Hippocampal formation (tissue), 2 donors: ENCODE data around the gene GTPBP6.

ENCODE experiments used
- DNase-seq, 2 donors: peaks; one replicate each; lab custom pipeline; 2025; lab: John Stamatoyannopoulos, UW

Gene GTPBP6, protein sequence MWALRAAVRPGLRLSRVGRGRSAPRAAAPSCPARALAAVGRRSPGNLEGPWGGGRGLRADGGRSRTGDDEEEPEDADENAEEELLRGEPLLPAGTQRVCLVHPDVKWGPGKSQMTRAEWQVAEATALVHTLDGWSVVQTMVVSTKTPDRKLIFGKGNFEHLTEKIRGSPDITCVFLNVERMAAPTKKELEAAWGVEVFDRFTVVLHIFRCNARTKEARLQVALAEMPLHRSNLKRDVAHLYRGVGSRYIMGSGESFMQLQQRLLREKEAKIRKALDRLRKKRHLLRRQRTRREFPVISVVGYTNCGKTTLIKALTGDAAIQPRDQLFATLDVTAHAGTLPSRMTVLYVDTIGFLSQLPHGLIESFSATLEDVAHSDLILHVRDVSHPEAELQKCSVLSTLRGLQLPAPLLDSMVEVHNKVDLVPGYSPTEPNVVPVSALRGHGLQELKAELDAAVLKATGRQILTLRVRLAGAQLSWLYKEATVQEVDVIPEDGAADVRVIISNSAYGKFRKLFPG

DNA sequence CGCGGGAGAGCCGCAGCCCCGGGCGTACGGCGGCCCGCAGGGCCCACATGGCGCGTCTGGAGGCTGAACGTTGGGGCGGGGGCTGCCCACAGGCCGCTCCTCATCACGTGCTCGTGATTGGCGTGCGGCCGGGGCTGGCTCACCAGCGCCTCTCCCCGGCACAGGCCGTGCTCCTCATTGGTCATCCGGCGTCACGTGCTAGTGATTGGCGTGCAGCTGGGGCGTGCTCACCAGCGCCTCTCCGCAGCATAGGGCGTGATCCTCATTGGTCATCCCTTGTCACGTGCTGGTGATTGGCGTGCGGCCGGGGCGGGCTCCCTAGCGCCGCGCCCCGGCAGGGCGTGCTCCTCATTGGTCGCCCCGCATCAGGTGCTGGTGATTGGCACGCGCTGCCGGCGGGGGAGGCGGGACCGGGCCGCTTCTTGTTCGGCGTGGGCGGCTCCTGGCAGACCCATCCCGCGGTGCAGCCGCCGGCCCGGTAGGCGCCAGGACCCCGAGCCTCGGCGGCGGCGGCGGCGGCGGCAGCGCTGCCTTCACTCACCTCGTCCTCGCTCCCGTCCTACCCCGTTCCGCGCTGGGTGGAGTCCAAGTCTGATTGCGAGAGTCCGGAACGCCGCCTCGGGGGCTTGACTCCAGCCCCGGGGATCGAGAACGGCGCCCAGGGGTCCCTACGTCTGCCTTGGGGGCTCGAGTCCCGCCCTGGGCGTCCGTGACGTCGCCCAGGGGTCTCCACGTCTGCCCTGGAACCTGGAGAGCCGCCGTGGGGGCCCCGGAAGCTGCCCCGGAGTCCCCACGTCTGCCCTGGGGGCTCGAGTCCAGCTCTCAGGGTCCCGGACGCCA lies at the start of gene GTPBP6:
GTPBP6 (minus strand) TSS at position 58 of the 840 bp plus-strand sequence; CDS start at position 49, 9 bp downstream.
- DNase-seq = no peak

DNA sequence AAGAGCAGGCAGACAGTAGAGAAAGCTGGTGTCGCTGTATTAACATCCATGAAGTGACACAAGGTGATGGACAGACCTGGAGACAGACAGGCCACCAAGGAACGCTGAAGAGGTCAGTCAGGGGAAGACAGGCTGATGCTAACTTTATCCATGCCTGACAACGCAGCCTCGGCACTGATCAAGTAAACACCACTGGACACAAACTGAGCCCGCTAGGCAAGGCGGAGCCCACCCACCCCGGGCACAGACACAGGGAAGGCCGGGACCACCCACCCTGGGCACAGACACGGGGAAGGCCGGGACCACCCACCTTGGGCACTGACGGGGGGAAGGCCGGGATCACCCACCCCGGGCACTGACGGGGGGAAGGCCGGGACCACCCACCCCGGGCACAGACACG lies 49.3 kb upstream of the GTPBP6 start:
- DNase-seq = no peak

DNA sequence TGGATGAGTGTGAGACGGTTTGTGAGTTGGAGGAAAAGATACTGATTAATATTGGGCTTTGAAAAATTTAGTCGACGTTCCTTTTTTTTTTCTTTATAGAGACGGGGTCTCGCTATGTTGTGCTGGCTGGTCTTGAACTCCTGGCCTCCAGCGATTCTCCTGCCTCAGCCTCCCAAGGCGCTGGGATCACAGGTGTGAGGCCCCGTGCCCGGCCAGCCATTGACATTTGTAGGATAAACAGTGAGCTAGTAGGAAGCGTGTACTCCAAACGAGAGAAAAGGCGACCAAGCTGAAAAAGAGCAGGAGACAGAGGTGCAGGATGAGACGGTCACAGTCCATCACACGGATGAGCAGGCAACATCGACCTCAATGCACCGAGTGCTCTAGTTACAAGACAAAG lies 48.8 kb upstream of the GTPBP6 start:
- no peak for DNase-seq

DNA sequence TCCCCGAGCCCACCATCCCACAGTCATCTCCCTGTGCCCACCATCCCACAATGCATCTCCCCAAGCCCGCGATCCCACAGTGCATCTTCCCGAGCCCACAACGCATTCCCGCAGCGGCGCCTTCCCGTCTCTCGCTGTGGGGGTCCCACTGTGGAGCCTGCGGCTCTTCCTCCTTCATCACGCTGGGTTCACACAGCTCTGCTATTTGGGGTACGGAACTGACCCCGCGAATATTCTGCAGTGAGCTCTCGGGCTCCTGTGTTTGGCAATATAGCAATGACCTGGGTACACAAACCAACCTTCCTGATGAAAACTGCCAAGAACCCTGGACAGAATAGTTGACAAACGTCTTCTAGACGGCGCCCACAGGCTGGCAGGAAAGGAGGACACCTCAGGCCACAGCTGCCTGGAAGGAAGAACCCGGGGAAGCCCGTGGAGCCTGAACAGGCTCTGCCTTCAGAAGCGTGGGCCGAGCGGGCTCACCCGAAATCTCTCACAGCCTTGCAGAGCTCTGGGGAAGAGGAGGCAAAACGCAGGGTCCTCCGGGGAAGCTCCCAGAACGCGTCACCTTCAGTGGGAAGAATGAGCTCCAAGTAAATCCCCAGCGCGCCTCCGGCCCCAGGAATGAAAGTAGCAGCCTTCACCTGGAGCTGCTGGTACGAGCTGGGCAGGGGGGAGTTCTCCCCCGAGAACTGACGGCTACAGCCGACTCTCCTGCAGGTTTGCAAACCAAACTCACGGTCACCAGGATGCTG lies 45.2 kb upstream of the GTPBP6 start:
- no peak for DNase-seq

DNA sequence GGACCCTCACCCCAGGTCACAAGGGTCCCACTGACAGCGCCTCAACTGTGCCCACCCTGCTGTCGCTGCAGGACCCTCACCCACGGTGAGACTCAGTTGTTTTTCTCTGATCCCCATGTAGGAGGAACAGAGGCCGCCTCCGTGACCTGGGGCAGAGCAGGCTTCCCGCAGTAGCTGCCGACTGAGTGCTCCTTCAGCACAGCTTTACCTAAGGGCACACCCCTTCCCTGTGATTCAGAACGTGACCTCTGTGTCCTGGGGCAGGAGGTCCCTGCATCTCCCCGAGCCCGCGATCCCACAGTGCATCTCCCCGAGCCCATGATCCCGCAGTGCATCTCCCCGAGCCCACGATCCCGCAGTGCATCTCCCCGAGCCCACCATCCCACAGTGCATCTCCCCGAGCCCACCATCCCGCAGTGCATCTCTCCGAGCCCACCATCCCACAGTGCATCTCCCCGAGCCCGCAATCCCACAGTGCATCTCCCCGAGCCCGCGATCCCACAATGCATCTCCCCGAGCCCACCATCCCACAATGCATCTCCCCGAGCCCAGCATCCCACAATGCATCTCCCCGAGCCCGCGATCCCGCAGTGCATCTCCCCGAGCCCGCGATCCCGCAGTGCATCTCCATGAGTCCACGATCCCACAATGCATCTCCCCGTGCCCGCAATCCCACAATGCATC lies 44.5 kb upstream of the GTPBP6 start:
- DNase-seq = no peak

DNA sequence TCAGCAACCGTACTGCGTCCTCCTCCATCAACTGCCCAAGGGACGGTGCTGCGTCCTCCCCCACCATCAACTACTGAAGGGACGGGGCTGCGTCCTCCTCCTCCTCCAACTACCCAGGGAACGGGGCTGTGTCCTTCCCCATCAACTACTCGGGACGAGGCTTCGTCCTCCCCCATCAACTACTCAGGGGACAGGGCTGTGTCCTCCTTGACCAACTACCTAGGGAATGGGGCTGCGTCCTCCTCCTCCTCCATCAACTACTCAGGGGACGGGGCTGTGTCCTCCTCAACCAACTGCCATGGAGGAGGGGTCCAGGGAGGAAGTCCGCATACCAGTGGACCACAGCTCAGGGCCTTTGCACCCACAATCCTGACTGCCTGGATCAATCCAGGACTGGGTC lies 43.8 kb upstream of the GTPBP6 start:
- DNase-seq = no peak

DNA sequence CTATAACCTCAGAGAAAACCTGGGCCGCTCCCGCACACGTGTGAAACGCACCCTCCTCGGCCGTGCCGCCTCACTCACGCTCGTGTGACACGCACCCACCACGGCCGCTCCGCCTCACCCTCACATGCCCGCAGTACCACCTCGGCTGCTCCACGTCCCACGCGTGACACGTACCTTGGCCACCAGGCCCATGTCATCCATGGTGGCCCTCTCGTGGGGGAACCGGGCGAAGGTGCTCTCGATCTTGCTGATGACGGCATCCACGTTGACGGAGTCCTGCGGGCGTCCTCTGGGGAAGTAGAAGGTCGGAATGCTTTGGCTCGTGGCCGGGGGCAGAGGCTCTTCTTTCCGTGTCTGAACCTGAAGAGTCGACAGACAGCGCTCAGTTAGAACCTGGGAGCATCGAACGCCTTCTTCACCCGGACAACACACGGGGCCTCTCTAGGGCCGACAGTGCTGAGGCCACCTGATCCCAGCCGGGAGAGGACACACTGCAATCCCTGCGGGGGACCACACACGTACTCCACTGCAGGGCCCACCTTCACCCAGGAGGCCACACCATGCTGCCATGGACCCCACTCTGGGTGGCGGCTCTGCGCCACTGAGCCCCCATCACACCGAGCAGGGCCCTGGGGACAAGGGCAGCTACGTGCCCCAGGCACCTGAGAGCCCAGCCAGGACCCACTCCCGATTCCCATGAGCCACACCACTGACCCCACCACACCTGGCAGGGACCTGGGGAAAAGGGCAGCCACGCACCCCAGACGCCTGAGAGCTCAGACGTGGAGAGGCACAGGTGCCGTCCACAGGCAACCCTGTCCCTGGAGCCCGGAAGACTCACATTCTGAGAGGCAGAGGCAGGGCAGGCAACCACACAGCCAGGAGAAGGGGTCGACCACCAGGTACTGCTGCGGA lies 42.9 kb upstream of the GTPBP6 start:
- no peak for DNase-seq

DNA sequence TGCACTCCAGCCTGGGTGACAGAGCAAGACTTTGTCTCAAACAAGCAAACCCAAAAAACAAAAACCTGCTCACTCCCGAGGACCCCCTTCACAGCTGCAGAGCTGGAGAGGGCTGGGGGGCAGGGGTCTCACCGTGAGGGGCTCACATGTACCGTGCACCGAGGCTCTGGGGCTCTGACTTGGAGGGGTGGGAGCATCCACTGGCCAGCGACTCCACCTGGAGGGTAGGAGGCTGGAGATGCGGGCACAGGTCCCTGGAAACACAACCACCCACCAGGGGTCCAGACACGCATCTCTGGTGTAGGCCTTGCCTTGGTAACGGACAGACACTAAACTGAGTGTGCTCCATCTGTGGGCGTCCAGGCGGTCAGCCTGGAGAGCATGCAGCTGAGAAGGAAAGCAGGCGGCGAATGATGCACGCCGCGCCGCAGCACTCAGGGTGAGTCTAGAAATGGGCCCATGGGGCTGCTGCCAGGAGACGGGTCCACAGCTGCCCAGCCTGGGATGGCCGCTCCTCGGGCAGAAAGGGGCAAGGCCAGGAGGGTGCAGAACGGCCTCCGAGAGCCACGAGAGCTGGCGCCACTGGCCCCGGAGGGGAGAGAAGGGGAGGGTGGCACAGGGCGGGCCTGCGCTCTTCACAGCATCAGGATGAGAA lies 42.0 kb upstream of the GTPBP6 start:
- DNase-seq = no peak

DNA sequence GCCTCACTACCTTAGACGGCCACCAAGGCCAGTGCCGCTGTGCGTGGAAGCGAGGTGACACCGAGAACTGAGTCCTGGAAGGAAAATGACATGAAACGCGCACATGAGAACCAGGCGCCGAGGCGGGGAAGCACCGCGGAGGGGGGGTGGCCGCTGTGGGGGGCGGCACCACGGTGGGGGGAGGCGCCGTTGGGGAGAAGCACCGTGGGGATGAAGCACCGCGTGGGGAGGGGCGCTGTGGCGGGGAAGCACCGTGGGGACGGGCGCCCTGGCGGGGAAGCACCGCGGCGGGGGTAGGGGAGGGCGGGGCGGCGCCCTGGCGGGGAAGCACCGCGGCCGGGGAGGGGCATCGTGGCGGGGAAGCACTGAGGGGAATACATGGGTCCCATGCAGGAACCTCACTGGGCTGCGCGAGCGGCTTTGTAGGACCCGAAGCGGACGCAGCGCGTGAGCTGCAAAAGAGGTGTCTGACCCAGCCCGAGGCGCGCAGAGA lies 40.1 kb upstream of the GTPBP6 start:
- no peak for DNase-seq

DNA sequence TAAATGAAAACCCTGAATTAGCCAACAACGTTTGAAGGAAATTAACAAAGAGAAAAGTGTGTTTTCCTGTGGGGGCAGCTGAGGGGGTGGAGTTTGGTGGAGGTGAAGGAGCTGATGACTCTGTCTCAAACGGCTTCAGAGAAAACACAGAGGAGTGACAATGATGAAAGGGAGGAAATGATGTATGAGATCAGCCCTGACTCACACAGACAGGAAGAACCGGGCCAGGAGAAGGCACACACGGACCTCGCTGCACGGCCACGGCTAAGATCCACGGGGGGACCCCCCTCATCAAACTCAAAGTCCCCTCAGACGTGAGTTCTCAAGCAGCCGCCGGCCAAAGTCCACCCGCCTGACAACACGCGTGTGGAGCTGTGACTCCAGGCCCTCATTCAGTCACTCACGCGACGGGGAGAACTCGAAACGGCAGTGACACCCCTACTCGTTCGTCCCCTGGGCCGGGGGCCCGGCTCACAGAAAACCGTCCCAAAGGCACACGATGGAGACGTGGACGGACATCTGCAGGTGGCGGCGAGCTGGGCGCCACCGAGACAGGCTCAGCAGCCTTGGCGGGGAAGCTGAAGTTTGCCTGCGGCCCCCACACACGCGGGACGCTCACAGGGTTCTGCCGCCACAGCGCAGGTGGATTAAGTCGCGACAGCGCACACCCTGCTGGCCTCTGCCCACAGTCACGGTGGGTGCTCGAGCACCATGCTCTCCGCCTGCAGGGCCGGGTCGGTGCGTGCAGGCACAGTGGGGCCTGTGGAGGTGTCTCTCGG lies 39.3 kb upstream of the GTPBP6 start:
- DNase-seq = no peak

DNA sequence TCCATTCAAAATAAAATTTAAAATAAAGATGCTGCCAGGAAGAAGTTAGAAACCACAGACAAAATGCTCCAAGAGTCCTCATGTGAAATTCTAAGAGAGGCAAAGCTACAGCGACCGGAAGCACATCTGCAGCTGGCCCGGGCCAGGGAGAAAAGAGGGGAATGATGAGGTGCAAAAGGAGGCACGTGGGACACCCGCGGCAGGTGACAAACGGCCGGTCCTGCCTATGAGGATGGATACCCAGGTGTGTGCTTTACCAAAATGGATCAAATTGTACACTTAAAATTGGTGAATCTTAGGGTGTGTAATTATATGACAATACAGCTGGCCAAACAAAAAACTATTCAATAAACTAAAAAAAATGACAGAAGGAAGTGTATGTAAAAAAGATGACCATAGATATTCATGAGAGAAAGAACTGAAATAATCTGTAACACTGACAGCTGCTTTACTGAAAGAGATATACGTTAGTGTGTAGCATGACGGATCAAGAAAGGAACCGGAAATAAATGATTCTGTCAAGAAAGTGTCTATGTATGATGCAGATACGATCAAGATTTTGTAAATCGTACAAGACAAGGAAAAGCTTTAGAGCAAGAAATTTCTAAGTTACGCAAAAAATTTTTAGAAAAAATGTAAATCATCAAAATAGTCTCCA lies 38.6 kb upstream of the GTPBP6 start:
- no peak for DNase-seq

DNA sequence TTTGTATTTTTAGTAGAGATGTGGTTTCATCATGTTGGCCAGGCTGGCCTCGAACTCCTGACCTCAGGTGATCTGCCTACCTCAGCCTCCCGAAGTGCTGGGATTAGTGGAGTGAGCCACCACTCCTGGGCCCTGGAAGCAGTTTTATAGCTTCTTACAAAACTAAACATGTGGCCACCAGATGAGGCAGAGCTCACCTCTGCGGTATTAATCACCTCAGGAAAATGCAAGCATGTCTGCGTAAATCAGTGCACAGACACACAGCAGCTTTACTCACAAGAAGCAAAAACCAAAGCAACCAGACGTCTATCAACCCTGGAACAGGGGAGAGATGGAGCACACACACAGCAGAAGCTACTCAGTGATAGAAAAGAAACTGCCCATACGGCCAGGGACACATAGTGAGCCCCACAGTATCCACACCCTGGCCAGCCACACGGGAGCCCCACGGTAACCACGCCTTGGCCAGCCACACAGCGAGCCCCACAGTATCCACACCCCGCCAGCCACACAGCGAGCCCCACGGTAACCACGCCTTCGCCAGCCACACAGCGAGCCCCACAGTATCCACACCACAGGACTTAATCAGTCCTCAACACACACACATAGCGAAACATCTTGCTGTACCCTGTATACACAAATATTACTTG lies 37.9 kb upstream of the GTPBP6 start:
- DNase-seq = no peak

DNA sequence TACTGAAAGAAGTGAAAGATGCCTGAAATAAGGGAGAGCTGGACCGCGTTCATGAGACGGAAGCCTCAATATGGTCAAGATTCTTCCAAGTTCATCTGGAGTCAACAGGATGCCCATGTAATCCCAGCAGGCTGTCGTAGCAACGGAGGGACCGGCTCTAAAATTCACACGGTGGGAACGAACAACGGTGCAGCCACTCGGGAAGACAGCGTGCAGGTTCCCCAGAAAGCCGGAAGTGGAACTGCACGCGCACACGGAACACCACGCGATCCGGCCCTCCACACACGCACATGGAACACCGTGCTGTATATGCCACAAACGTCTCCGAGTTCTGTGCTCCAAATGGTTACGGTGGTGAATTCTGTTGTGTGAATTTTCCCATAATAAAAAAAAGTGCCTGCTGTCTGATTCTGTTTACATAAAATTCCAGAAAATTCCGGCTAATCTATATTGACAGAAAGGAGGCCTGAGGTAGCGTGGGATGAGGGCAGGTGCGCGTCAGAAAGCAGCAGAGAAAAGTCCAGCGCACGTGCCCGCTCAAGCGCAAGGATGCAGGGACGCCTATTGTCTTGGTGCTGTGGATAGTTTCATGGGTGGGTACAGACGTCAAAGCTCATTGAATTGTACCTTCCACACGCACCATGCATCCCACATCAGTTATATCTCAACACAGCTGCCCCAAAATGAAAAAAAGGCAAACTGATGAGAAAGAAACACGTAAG lies 36.9 kb upstream of the GTPBP6 start:
- DNase-seq = no peak

DNA sequence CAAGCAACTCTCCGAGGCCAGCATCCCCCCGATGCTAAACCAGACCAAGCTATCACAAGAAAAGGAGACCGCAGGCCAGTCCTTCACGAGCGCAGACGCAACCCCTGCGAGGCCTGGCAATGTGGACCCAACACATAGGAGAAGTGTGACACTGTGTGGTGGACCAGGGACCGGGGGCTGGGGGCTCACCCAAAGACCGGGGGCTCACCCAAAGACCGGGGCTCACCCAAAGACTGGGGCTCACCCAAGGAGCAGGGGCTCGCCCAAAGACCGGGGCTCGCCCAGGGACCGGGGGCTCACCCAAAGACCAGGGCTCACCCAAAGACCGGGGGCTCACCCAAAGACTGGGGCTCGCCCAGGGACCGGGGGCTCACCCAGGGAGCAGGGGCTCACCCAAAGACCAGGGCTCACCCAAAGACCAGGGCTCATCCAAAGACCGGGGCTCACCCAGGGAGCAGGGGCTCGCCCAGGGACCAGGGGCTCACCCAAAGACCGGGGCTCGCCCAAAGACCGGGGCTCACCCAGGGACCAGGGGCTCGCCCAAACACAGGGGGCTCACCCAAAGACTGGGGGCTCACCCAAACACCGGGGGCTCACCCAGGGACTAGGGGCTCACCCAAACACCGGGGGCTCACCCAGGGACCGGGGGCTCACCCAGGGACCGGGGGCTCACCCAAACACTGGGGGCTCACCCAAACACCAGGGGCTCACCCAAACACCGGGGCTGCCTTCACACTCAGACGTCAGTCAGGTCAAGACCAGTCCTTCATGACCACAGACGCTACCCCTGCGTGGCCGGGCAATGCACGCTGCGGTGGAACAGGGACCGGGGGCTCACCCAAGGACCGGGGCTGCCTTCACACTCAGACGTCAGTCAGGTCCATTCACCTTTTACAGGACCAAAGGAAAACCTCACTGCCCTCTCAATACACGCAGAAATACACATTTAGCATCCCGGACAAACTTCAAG lies 35.3 kb upstream of the GTPBP6 start:
- no peak for DNase-seq

DNA sequence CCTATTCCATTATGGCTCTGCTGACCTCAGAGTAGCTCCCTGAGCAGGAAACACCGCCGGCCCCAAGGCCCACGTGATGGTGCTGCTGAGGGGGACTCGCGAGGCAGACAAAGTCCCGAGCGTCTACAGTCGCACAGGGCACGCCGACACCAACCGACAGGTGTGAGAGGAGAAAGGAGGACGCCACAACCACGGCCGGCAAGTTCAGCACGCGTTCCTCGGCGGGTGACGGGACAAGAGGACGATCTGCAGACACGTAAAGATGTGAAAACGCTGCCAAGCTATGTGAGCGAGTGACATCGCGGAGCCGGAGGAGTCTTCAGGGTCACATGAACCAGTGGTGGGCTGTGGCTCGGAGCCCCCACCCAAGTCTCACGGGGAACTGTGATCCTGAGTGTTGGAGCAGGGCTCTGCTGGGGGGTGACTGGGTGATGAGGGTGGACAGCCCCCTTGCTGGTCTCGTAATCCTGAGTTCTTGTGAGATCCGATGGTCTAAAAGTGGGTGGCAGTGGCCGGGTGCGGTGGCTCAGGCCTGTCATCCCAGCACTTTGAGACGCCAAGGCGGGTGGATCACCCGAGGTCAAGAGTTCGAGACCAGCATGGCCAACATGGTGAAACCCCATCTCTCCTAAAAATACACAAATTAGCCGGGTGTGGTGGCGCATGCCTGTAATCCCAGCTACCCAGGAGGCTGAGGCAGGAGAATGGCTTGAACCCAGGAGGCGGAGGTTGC lies 34.2 kb upstream of the GTPBP6 start:
- no peak for DNase-seq
